Trophoblast cell (in vitro differentiated cells and primary cell): ENCODE results near the gene ELFN1.

Source experiments
- DNase-seq, 2 donors: peaks; one replicate each; pipeline ENCODE4 v3.0.0-alpha.2; 2016
- H2AFZ ChIP-seq: 2 replicates; pipeline ENCODE4 v1.6.1; 2013; ENCODE audit warnings: low read length, moderate library complexity, mild to moderate bottlenecking; ENCODE audit not compliant: insufficient read depth, poor library complexity
- H2AK5ac ChIP-seq: 2 replicates; pipeline ENCODE4 v1.6.1; 2013; ENCODE audit warnings: mild to moderate bottlenecking, low read length
- H2BK120ac ChIP-seq: 2 replicates; pipeline ENCODE4 v1.6.1; 2013; ENCODE audit warnings: low read length, mild to moderate bottlenecking, moderate library complexity; ENCODE audit not compliant: insufficient read depth, poor library complexity
- H2BK12ac ChIP-seq: 2 replicates; pipeline ENCODE4 v1.6.1; 2013; ENCODE audit warnings: mild to moderate bottlenecking, low read length, moderate library complexity
- H2BK5ac ChIP-seq: 2 replicates; pipeline ENCODE4 v1.6.1; 2013; ENCODE audit warnings: low read length, low read depth, moderate library complexity, mild to moderate bottlenecking; ENCODE audit not compliant: poor library complexity
- H3K14ac ChIP-seq: 2 replicates; pipeline ENCODE4 v1.6.1; 2013; ENCODE audit warnings: mild to moderate bottlenecking, low read length
- H3K18ac ChIP-seq: 2 replicates; pipeline ENCODE4 v1.6.1; 2013; ENCODE audit warnings: mild to moderate bottlenecking, low read length
- H3K23ac ChIP-seq: 2 replicates; pipeline ENCODE4 v1.6.1; 2013; ENCODE audit warnings: low read length
- H3K27ac ChIP-seq: 2 replicates; pipeline ENCODE4 v1.5.1; 2013; ENCODE audit warnings: low read depth, mild to moderate bottlenecking, inconsistent platforms, low read length, moderate library complexity
- H3K27me3 ChIP-seq: 2 replicates; pipeline ENCODE4 v1.6.1; 2013; ENCODE audit warnings: inconsistent platforms, mild to moderate bottlenecking, low read length, moderate library complexity; ENCODE audit not compliant: insufficient read depth
- H3K36me3 ChIP-seq, 2 experiments: 1 replicate in 1 of 2; 2 replicates in 1 of 2; pipeline ENCODE4 v1.6.1; 2013; ENCODE audit warnings: low read length in 2 of 2, mild to moderate bottlenecking in 2 of 2, moderate library complexity in 1 of 2; ENCODE audit not compliant: insufficient read depth in 2 of 2, control insufficient read depth in 1 of 2
- H3K4ac ChIP-seq: 2 replicates; pipeline ENCODE4 v1.6.1; 2013; ENCODE audit warnings: low read depth, mild to moderate bottlenecking, low read length, moderate library complexity
- H3K4me1 ChIP-seq, 2 experiments: 1 replicate in 1 of 2; 2 replicates in 1 of 2; pipeline ENCODE4 v1.6.1; 2013; ENCODE audit warnings: low read length in 2 of 2, mild to moderate bottlenecking in 2 of 2, moderate library complexity in 1 of 2; ENCODE audit not compliant: insufficient read depth in 2 of 2, control insufficient read depth in 1 of 2
- H3K4me2 ChIP-seq: 2 replicates; pipeline ENCODE4 v1.6.1; 2013; ENCODE audit warnings: inconsistent platforms, mild to moderate bottlenecking, low read length, moderate library complexity
- H3K4me3 ChIP-seq: 2 replicates; pipeline ENCODE4 v1.5.1; 2013; ENCODE audit warnings: mild to moderate bottlenecking, low read depth, low read length, inconsistent platforms
- H3K79me1 ChIP-seq: one replicate; pipeline ENCODE4 v1.6.1; 2013; ENCODE audit warnings: low read length
- H3K79me2 ChIP-seq: 2 replicates; pipeline ENCODE4 v1.6.1; 2013; ENCODE audit warnings: low read length, mild to moderate bottlenecking; ENCODE audit not compliant: control insufficient read depth, insufficient read depth, poor library complexity
- H3K9ac ChIP-seq: 2 replicates; pipeline ENCODE4 v1.6.1; 2013; ENCODE audit warnings: mild to moderate bottlenecking, low read length
- H3K9me3 ChIP-seq: 2 replicates; pipeline ENCODE4 v1.6.1; 2013; ENCODE audit warnings: low read depth, mild to moderate bottlenecking, control low read depth, inconsistent platforms, low read length; ENCODE audit not compliant: insufficient read depth
- H4K12ac ChIP-seq: 2 replicates; pipeline ENCODE4 v1.6.1; 2013; ENCODE audit warnings: low read depth, mild to moderate bottlenecking, low read length, moderate library complexity
- H4K8ac ChIP-seq: 2 replicates; pipeline ENCODE4 v1.6.1; 2013; ENCODE audit warnings: low read depth, mild to moderate bottlenecking, low read length, moderate library complexity
- H4K91ac ChIP-seq: one replicate; pipeline ENCODE4 v1.6.1; 2013; ENCODE audit warnings: low read depth, mild to moderate bottlenecking, low read length, moderate library complexity
- WGBS: extraction: QIAGEN DNeasy Blood & Tissue Kit; methylation state at CpG from one replicate; pipeline ENCODE4 v1.1.7; 2013; ENCODE audit warnings: missing lambda C conversion rate; ENCODE audit not compliant: insufficient read length, insufficient coverage; ENCODE audit errors: extremely low coverage; 5-methylcytosine and 5-hydroxymethylcytosine counted together

ELFN1 gene

GRCh38 chr7:1640376-1641172 is 29.5 kb upstream of the ELFN1 start:
- Histone ChIP-seq H2BK120ac (peak overlapping the region; percentile 65), H3K4me1 (peaks cover 10 to 17% of the 10 kb centered on the region in 2 experiments), H3K18ac (no peak overlapping the region), H4K12ac (no peak overlapping the region), H3K9ac (no peak overlapping the region), H3K23ac (no peak overlapping the region), H3K36me3 (no peaks in the 10 kb centered on the region), H3K14ac (peak overlapping the region; percentile 45), H3K27me3 (no peaks in the 10 kb centered on the region), H4K91ac (peak overlapping the region; percentile 70), H3K9me3 (peaks cover 10% of the 10 kb centered on the region), H3K4me3 (no peak overlapping the region), H3K27ac (no peak overlapping the region), H2AFZ (no peak overlapping the region), H3K79me2 (no peaks in the 10 kb centered on the region), H2BK5ac (peak overlapping the region; percentile 18), H3K4me2 (no peak overlapping the region), H3K4ac (no peak overlapping the region), H4K8ac (peak overlapping the region; percentile 55), H3K79me1 (peaks cover 7% of the 10 kb centered on the region), H2AK5ac (no peak overlapping the region), H2BK12ac (peak overlapping the region; percentile 66)
- no peak for DNase-seq
- WGBS = no CpG with 5 or more reads among the region's 21 CpGs

GRCh38 chr7:1641173-1641572 is 28.9 kb upstream of the ELFN1 start:
- H4K12ac ChIP-seq = no peak overlapping the region

GRCh38 chr7:1641661-1642260 is 28.3 kb upstream of the ELFN1 start:
- no peaks in the 10 kb centered on the region for H3K79me2 ChIP-seq
- H2AK5ac ChIP-seq = no peak overlapping the region
- H4K8ac ChIP-seq = no peak overlapping the region
- H3K4me2 ChIP-seq = no peak overlapping the region
- no peak overlapping the region for H3K14ac ChIP-seq
- no peak overlapping the region for H3K27ac ChIP-seq
- H2BK12ac ChIP-seq = peak overlapping the region; percentile 23
- peak overlapping the region; percentile 5 for H4K91ac ChIP-seq
- H2BK120ac ChIP-seq = no peak overlapping the region
- H3K18ac ChIP-seq = no peak overlapping the region
- peaks cover 10 to 17% of the 10 kb centered on the region in 2 experiments for H3K4me1 ChIP-seq
- H3K27me3 ChIP-seq = no peaks in the 10 kb centered on the region
- H3K4me3 ChIP-seq = no peak overlapping the region
- H3K4ac ChIP-seq = no peak overlapping the region
- no peaks in the 10 kb centered on the region for H3K36me3 ChIP-seq
- no CpG with 5 or more reads among the region's 16 CpGs for WGBS
- peaks cover 7% of the 10 kb centered on the region for H3K9me3 ChIP-seq
- H2BK5ac ChIP-seq = no peak overlapping the region
- H2AFZ ChIP-seq = no peak overlapping the region
- H4K12ac ChIP-seq = no peak overlapping the region
- H3K79me1 ChIP-seq = peaks cover 7% of the 10 kb centered on the region
- H3K23ac ChIP-seq = no peak overlapping the region
- H3K9ac ChIP-seq = no peak overlapping the region
- no peak for DNase-seq

More at GRCh38 chr7:1641173-1641572, 28.9 kb upstream of the ELFN1 start:
- H3K36me3 ChIP-seq = no peaks in the 10 kb centered on the region
- peak overlapping the region; percentile 9 for H2BK12ac ChIP-seq
- no peak overlapping the region for H3K4ac ChIP-seq
- H3K9me3 ChIP-seq = peaks cover 7% of the 10 kb centered on the region
- H3K4me2 ChIP-seq = no peak overlapping the region
- peaks cover 10 to 17% of the 10 kb centered on the region in 2 experiments for H3K4me1 ChIP-seq
- no peak for DNase-seq
- no peak overlapping the region for H3K23ac ChIP-seq
- H3K79me1 ChIP-seq = peaks cover 7% of the 10 kb centered on the region
- no peak overlapping the region for H3K27ac ChIP-seq
- no peak overlapping the region for H3K4me3 ChIP-seq
- H3K14ac ChIP-seq = peak overlapping the region; percentile 1
- WGBS = no CpG with 5 or more reads among the region's 11 CpGs
- H2BK120ac ChIP-seq = no peak overlapping the region
- no peak overlapping the region for H2AFZ ChIP-seq
- H2BK5ac ChIP-seq = no peak overlapping the region
- H4K8ac ChIP-seq = no peak overlapping the region
- H4K91ac ChIP-seq = peak overlapping the region; percentile 5
- H3K27me3 ChIP-seq = no peaks in the 10 kb centered on the region
- no peak overlapping the region for H2AK5ac ChIP-seq
- H3K9ac ChIP-seq = no peak overlapping the region
- H3K79me2 ChIP-seq = no peaks in the 10 kb centered on the region
- no peak overlapping the region for H3K18ac ChIP-seq

- H4K12ac ChIP-seq = no peak overlapping the region
- H4K8ac ChIP-seq = no peak overlapping the region
- H3K79me1 ChIP-seq = peaks cover 7% of the 10 kb centered on the region
- H3K27me3 ChIP-seq = no peaks in the 10 kb centered on the region
- H3K4me3 ChIP-seq = no peak overlapping the region
- H2AFZ ChIP-seq = no peak overlapping the region
- no peak for DNase-seq
- no peak overlapping the region for H4K91ac ChIP-seq
- H3K18ac ChIP-seq = no peak overlapping the region
- H3K79me2 ChIP-seq = no peaks in the 10 kb centered on the region
- H3K4me2 ChIP-seq = no peak overlapping the region
- peaks cover 6% of the 10 kb centered on the region for H3K9me3 ChIP-seq
- H3K4ac ChIP-seq = no peak overlapping the region
- no peak overlapping the region for H2BK5ac ChIP-seq
- no peak overlapping the region for H3K9ac ChIP-seq
- no peak overlapping the region for H3K14ac ChIP-seq
- no peak overlapping the region for H2AK5ac ChIP-seq
- H3K23ac ChIP-seq = no peak overlapping the region
- WGBS = no CpG with 5 or more reads among the region's 14 CpGs
- no peaks in the 10 kb centered on the region for H3K36me3 ChIP-seq
- no peak overlapping the region for H2BK120ac ChIP-seq
- H2BK12ac ChIP-seq = no peak overlapping the region
- H3K27ac ChIP-seq = no peak overlapping the region
- peaks cover 10 to 17% of the 10 kb centered on the region in 2 experiments for H3K4me1 ChIP-seq
Measured at GRCh38 chr7:1642291-1642731, 27.8 kb upstream of the ELFN1 start.
